Ramos (cell line): Measurements from ENCODE around the gene PIK3R4.

ENCODE experiments used
- in situ Hi-C: fragments of 300-500 bp; cut with MboI; formaldehyde crosslinking; loops from one replicate; pipeline ENCODE4 v1.14.3; 2022; ENCODE audit warnings: low sequenced_read_pairs; ENCODE audit not compliant: unreplicated experiment

Gene PIK3R4

DNA sequence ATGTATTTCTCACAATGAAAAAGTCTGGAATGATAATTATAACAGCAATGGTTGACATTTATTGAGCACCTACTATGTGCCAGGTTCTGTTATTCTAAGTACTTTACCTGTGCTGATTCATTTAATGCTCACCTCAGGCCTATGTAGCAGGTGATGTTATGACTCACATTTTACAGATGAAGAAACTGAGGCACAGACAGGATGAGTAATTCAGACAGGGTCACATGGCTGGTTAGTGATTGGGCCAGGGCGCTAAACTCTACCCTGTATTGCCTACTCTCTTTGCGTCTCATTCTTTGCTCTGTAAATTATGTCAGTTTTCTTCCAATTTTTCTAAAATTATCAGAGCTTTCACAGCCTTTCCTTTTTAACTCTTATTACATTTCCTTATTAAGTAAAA is 98.3 kb downstream of the PIK3R4 start:
- in situ Hi-C loops: no loop called here

DNA sequence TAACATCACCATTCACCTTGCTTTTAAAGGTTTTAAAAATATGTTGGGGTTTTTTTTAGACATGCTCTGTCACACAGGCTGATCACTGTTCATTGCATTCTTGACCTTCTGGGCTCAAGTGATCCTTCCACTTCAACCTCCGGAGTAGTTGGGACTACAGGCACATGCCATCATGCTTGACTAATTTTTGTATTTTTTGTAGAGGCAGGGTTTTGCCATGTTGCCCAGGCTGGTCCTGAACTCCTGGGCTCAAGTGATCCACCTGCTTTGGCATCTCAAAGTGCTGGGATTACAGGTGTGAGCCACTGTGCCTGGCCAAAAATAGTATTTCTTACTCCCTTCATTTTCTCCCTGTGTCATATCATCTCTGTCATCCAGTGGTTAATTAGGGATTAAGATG is 101.4 kb downstream of the PIK3R4 start:
- in situ Hi-C loops: no loop called here

DNA sequence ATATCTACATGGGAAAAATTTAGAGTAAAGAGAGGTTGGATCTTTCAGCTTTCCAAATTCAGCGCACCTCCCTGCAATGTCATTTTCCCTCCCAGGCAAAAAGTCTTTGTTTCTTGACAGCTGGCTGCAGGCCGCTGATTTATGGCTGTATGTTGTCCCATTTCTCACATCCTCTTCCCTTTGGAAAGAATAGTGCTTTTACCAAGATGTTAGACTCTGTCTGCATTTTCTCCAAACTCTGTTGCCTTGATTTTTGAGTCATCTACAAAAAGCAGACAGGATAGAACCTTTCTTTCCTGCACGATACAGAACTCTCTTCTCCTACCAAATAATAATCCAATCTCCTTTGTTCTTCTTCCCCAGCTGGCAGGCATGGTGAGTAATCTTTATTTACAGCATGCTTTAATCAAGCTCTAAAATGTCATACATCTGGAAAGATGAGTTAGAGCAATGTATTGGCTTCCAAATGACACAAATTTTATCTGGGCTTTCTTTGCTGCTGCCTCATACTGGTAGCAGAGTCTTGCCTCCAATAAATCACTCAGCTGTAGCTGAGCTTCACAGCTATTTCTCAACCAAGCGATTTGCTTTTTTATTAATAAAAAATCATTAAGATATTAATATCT is 101.9 kb downstream of the PIK3R4 start:
- in situ Hi-C loops: no loop called here

DNA sequence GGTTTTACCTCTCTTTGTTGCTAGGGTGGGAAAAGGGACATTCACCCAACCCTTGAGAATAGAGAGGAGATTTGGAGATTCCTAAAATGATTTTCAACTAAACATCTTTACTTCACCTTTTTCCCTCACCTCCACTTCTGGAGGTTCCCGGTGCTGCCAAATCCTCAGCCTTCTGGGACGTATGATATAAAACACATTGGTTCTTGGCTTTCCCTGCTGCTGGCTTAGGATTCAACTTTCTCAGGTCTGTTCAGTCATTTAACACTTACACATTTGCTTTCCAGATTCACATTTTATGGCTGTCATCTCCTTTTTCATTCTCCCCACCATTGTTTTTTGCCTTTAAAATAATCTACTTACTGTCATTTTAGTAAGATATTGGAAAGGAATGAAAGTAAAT is 106.6 kb downstream of the PIK3R4 start:
- in situ Hi-C loops: no loop called here

DNA sequence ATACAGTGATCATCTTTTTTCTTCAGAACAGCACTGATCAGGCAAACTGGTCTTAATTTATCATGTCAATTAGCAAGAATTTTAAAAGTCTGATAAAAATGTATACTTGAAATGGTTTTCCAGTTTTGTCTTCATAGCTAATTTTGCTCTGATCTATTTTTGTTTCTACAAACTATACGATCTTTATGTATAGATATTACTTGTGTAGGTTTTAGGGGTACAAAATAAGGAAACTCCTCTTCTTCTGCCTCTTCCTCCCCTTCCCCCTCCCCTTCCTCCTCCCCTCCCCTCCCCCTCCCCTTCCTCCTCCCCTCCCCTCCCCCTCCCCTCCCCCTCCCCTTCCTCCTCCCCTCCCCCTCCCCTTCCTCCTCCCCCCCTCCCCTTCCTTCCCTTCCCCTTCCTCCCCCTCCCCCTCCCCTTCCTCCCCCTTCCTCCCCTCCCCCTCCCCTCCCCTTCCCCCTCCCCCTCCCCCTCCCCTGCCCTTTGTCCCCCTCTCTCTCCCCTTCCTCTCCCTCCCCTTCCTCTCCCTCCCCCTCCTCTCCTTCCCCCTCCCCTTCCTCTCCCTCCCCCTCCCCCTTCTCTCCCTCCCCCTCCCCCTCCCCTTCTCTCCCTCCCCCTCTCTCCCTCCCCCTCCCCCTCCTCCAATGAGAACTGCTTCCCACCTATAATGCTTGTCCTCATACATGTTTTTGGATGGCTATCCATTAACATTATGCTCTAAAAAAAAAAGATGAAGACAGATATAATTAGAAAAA is 110.0 kb downstream of the PIK3R4 start:
- in situ Hi-C loops: no loop called here

DNA sequence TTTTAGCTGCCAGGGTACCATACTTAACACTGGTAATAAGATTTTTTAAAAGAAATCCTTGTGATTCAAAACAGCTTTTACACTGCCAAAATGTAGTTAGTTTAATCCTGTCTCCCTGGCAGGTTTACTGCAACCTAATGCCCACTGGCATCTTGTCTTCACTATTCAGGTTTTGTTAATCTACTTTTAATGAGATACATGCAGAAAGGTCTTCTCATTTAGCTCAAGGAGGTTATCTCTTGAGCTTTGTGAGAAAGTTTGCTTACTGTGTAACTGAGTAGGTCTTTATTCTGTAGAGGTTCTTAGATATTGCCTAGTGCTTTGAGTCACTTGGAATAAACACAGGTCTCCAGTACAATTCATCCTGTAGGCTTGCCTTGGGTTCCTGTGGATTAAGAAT is 110.7 kb downstream of the PIK3R4 start:
- in situ Hi-C loops: no loop called here

DNA sequence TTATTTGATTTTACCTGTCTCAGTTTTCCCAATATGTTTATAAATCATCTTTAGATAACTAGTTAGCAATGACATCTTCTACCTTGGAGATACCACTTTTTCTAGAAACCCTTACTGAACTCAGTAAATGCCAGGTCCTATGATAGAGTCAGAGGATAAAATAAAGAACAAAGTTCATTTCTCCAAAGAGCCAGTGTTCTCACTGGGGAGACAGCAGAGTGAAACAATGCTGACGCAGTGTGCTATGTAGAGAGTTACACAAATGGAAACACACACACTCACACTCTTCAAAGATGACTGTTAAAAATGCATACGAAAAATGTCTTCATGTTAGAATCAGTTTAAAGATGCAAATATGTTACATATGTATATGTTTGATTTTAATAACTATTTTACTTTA is 111.3 kb downstream of the PIK3R4 start:
- in situ Hi-C loops: no loop called here
